Uterus (tissue), 4 donors: Measurements from ENCODE around the gene CTBS. TPM values are rescaled to one million over a fixed set of nuclear protein-coding genes. Genes with fewer than 3 reads are reported as not detected.

Experiments
- DNase-seq, 2 donors: peaks; one replicate each; pipeline ENCODE4 v3.0.0-alpha.2; 2019 to 2020
- H3K27ac ChIP-seq, 2 donors: fragments of 200-600 bp; sonication (generic); 1 replicate in 1 of 2; 2 replicates in 1 of 2; pipeline ENCODE4 v1.5.1; 2016 to 2018
- H3K27me3 ChIP-seq, 2 donors: fragments of 200-600 bp; sonication (generic); one replicate each; pipeline ENCODE4 v1.5.1; 2018 to 2019; ENCODE audit warnings: control low read depth in 1 of 2
- H3K36me3 ChIP-seq, 2 donors: fragments of 200-600 bp; sonication (generic); one replicate each; pipeline ENCODE4 v1.5.1; 2019; ENCODE audit warnings: control low read depth in 1 of 2
- H3K4me1 ChIP-seq, 2 donors: fragments of 200-600 bp; sonication (generic); one replicate each; pipeline ENCODE4 v1.5.1; 2018 to 2019; ENCODE audit warnings: control low read depth in 1 of 2
- H3K4me3 ChIP-seq, 2 donors: fragments of 200-600 bp; sonication (generic); 1 replicate in 1 of 2; 2 replicates in 1 of 2; pipeline ENCODE4 v1.5.1; 2018 to 2019; ENCODE audit warnings: mild to moderate bottlenecking in 1 of 2
- H3K9me3 ChIP-seq, 2 donors: fragments of 200-600 bp; sonication (generic); one replicate each; pipeline ENCODE4 v1.5.1; 2019; ENCODE audit warnings: control low read depth in 1 of 2
- POLR2A ChIP-seq, 2 donors: fragments of 450-650 bp; IDR thresholded peaks; one replicate each; pipeline ENCODE4 v1.6.1; 2016; ENCODE audit warnings: antibody characterized with exemption in 2 of 2, mild to moderate bottlenecking in 1 of 2, moderate library complexity in 1 of 2
- intact Hi-C: fragments of 100-400 bp; cut with DNase I; formaldehyde crosslinking; loops from one replicate; pipeline ENCODE4 v1.15.1; 2023; ENCODE audit warnings: low total_unique reads
- total RNA-seq, 4 donors: library from RNA; depleted of rRNA in 3 of 4; stranded (reverse); fragments of >200 nt in 3 of 4; gene quantifications; one replicate each; pipeline versions ENCODE4 v1.1.0 to v1.2.4, GENCODE V29; 2014 to 2023
- TF ChIP-seq, protein P1 (sequence below), 4 experiments: fragments of 200-600 bp in 2 of 4; fragments of 450-650 bp in 2 of 4; sonication (generic) in 2 of 4; IDR thresholded peaks; one replicate each; pipeline ENCODE4 v1.5.1; 2016 to 2019; ENCODE audit warnings: antibody characterized with exemption in 4 of 4, mild to moderate bottlenecking in 2 of 4, moderate library complexity in 1 of 4
- donor health status: DM: yes; HTN: yes; CAD: no.

Gene CTBS
- total RNA-seq, 4 donors from 2014 or later: 3.1 to 40.0 (median 17.4) TPM

DNA sequence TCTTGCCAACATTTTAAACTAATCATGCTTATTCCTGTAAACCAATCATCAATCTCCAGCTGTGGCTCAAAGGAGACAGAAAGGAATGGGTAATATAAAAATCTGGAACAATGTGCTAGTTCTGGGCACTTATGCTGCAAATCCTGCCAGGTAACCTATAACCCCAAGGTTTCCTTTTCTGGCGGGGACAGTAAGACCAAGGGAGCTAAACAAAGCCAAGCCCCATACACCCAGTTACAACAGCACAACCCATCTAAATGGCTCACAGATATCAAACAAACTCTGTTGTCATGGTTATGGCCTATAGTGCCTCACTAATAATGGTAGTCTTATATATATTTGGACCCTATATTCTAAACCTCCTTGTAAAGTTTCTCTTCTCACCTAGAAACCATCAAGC lies 36.9 kb upstream of the CTBS start:
- TF ChIP-seq POLR2A (IDR thresholded peaks at IDR 0.05): no peak
- TF ChIP-seq, protein P1, sequence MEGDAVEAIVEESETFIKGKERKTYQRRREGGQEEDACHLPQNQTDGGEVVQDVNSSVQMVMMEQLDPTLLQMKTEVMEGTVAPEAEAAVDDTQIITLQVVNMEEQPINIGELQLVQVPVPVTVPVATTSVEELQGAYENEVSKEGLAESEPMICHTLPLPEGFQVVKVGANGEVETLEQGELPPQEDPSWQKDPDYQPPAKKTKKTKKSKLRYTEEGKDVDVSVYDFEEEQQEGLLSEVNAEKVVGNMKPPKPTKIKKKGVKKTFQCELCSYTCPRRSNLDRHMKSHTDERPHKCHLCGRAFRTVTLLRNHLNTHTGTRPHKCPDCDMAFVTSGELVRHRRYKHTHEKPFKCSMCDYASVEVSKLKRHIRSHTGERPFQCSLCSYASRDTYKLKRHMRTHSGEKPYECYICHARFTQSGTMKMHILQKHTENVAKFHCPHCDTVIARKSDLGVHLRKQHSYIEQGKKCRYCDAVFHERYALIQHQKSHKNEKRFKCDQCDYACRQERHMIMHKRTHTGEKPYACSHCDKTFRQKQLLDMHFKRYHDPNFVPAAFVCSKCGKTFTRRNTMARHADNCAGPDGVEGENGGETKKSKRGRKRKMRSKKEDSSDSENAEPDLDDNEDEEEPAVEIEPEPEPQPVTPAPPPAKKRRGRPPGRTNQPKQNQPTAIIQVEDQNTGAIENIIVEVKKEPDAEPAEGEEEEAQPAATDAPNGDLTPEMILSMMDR (IDR thresholded peaks at IDR 0.05): no peak
- no peak overlapping the region for H3K27ac ChIP-seq
- H3K36me3 ChIP-seq: no peaks in the 10 kb centered on the region
- no peaks in the 10 kb centered on the region for H3K9me3 ChIP-seq
- H3K27me3 ChIP-seq: no peaks in the 10 kb centered on the region
- intact Hi-C loops: no loop called here
- H3K4me1 ChIP-seq: no peaks in the 10 kb centered on the region
- H3K4me3 ChIP-seq: no peak overlapping the region
- no peak for DNase-seq

DNA sequence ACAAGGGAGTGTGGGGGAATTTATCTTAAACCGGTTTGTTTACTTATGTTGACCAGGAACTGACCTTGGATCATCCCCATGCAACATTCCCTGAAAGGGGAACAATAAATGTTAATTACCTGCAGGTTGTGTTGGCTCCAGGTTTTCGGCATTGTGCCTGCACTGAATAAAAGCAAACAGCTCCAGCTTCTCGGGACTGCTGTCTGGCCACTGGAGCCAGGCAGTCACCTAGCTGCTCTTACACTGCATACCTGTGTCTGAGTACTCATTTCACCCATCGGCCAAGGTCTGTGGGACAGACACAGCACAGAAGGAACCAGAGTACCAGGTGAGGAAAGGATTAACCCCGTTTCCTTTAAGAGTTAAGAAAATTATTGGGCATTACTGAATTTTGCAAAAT lies 32.7 kb upstream of the CTBS start:
- intact Hi-C loops: no loop called here
- Histone ChIP-seq H3K27ac (no peak overlapping the region), H3K36me3 (no peaks in the 10 kb centered on the region), H3K4me3 (no peak overlapping the region), H3K27me3 (no peaks in the 10 kb centered on the region), H3K9me3 (no peaks in the 10 kb centered on the region), H3K4me1 (no peaks in the 10 kb centered on the region)
- DNase-seq: no peak
- TF ChIP-seq, protein P1 (IDR thresholded peaks at IDR 0.05): no peak
- TF ChIP-seq POLR2A (IDR thresholded peaks at IDR 0.05): no peak

DNA sequence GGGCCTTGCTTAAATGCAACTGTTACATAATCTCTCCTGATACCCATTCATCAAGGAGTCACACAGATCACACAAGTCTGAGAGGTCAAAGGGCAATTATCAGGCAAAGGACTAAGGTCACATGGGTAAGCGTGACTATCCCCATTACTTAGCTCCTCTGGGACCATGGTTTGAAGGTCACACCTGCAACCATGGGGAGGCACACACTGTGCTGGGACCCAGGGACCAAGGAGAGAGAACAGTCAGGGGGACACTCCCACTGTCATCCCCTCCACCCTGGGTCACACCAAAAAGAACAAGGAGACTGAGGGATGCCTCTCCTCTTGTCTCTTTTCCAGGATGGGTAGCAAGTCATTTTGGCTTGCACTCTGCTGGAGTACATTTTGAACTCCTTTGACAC lies 30.9 kb upstream of the CTBS start:
- Histone ChIP-seq H3K27ac (peak overlapping the region; percentile 79 to 88), H3K4me3 (no peak overlapping the region), H3K27me3 (no peaks in the 10 kb centered on the region), H3K9me3 (no peaks in the 10 kb centered on the region), H3K4me1 (no peaks in the 10 kb centered on the region), H3K36me3 (no peaks in the 10 kb centered on the region)
- TF ChIP-seq POLR2A (IDR thresholded peaks at IDR 0.05): no peak
- TF ChIP-seq, protein P1 (IDR thresholded peaks at IDR 0.05): no peak
- intact Hi-C loops: no loop called here
- DNase-seq: no peak

DNA sequence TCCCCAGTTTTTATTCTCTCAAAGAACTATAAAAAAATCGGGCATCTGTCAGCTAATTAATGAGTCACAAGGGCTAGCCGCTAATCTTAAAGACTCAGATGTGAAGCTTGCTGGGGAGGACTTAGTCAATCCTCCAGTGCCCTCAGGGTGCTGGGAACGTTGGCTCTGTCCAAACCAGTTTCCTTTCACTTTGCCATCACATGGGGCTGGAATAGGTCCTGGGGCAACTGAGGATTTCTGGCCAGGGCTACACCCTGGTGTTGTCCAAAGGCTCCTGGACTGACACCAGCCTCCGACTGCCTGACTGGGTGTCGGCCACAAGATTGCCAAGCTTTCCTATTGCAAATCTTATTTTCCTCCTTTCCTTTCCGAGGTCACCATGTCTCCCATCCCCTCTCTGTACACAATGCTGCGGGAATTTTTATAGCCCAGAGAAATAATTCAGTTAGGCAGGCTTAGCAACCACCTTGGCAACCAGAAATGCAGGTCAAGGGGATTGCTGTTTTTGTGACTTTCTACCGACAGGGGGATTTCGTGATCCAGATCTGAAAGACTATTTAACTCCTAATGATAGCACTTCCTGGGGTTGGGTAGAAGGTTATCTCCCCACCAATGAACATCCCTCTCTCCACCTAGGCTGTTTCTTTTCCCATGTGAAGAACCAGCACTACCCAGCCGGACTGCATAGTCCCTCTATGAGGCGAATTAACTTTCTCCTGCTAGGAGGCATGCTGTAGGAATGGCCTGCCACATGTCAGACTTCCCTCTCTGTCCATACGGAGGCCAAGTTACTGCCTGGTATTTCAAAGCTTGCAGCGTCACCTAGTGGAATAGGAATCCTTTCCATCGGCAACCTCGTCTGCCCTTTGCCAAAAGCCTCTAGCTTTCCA lies 29.9 kb upstream of the CTBS start:
- peak; percentile 53 to 77 for DNase-seq
- peak overlapping the region; percentile 79 to 88 for H3K27ac ChIP-seq
- H3K4me1 ChIP-seq: no peaks in the 10 kb centered on the region
- H3K27me3 ChIP-seq: no peaks in the 10 kb centered on the region
- intact Hi-C loops: no loop called here
- H3K4me3 ChIP-seq: peak overlapping the region; percentile 29 to 32
- TF ChIP-seq POLR2A (IDR thresholded peaks at IDR 0.05): no peak
- TF ChIP-seq, protein P1 (IDR thresholded peaks at IDR 0.05): peak; percentile 75 to 87 (median 77)
- no peaks in the 10 kb centered on the region for H3K9me3 ChIP-seq
- H3K36me3 ChIP-seq: no peaks in the 10 kb centered on the region

DNA sequence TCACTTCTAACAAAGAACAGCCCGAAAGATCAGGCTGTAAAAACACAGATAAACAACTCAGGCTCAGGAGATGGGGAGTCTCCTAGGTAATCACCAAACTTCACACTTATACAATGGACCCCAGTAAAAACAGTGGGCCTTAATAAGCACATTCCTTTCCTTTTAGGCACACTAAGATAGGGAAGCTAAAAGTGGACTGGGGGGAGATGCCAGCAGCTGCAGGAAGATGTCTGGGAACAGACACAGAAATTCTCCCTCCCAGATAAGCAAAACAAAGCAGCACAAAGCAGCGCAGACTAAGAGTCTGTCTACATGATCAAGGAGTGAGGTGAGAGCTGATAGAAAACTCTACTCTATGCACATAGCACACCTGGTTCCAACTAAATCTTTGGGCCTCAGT lies 29.0 kb upstream of the CTBS start:
- Histone ChIP-seq H3K9me3 (no peaks in the 10 kb centered on the region), H3K4me1 (no peaks in the 10 kb centered on the region), H3K4me3 (peak overlapping the region in 1 of 2 donors; percentile 29), H3K27me3 (no peaks in the 10 kb centered on the region), H3K27ac (peak overlapping the region; percentile 79 to 88), H3K36me3 (no peaks in the 10 kb centered on the region)
- intact Hi-C loops: no loop called here
- TF ChIP-seq, protein P1 (IDR thresholded peaks at IDR 0.05): no peak
- TF ChIP-seq POLR2A (IDR thresholded peaks at IDR 0.05): no peak
- DNase-seq: no peak
